GM12878 (cell line): ENCODE results near the gene DST. TPM values are rescaled to one million over a fixed set of nuclear protein-coding genes. Genes with fewer than 3 reads are reported as not detected.

Experiments
- ATAC-seq: fragments of 200-7000 bp; cut with Tn5 transposase; 3 replicates; pipeline ENCODE4 v1.9.1; 2020; ENCODE audit warnings: mild to moderate bottlenecking, moderate library complexity
- BruUV-seq: library from RNA; stranded (reverse); fragments of 400-500 nt; replicated peaks from 2 replicates; lab custom pipeline; 2021; lab: Mats Ljungman, UMichigan
- CTCF ChIA-PET: fragments of 300-600 bp; sonication (Branson Sonifier 250); formaldehyde crosslinking; extraction: SDS; loops from one replicate; lab custom pipeline; 2021; ENCODE audit warnings: inconsistent platforms; lab: Yijun Ruan, JAX
- POLR2A ChIA-PET: fragments of 350-600 bp; formaldehyde crosslinking; extraction: SDS; loops from one replicate; lab custom pipeline; 2021; ENCODE audit warnings: inconsistent platforms; lab: Charles Lee
- RAD21 ChIA-PET: fragments of 300-600 bp; sonication (Branson Sonifier 250); formaldehyde crosslinking; loops from one replicate; lab custom pipeline; 2023; ENCODE audit warnings: antibody characterized with exemption; ENCODE audit not compliant: unreplicated experiment; lab: Charles Lee
- SMC1A ChIA-PET: fragments of 300-600 bp; sonication (Branson Sonifier 250); formaldehyde crosslinking; loops from one replicate; lab custom pipeline; 2023; ENCODE audit not compliant: unreplicated experiment, uncharacterized antibody; lab: Charles Lee
- DNase-seq: peaks from one replicate; pipeline ENCODE4 v3.0.0-alpha.2; 2011; ENCODE audit warnings: low read depth, low spot score
- FAIRE-seq: peaks from 3 replicates; lab custom pipeline; 2011; peaks lifted over from hg19 to GRCh38; lab: Jason Lieb, UNC
- H2AFZ ChIP-seq: 2 replicates; pipeline ENCODE4 v1.6.0; 2011; ENCODE audit warnings: low read depth, low read length, control low read depth; ENCODE audit not compliant: control insufficient read depth
- H3K27ac ChIP-seq: 2 replicates; pipeline ENCODE4 v1.5.1; 2011; ENCODE audit warnings: control low read depth; ENCODE audit not compliant: control insufficient read depth, insufficient read depth
- H3K27me3 ChIP-seq, 2 experiments: replicated peaks in 1 of 2; 2 replicates each; pipeline versions ENCODE4 v1.6.0 to v1.6.1; 2011; ENCODE audit warnings: low read length in 1 of 2; ENCODE audit not compliant: control insufficient read depth in 2 of 2, insufficient read depth in 2 of 2
- H3K36me3 ChIP-seq, 2 experiments: 2 replicates each; pipeline ENCODE4 v1.5.1; 2011; ENCODE audit warnings: low read length in 1 of 2; ENCODE audit not compliant: control insufficient read depth in 2 of 2, insufficient read depth in 2 of 2
- H3K4me1 ChIP-seq: 2 replicates; pipeline ENCODE4 v1.6.1; 2011; ENCODE audit warnings: mild to moderate bottlenecking, low read length, moderate library complexity, mixed read lengths; ENCODE audit not compliant: control insufficient read depth, insufficient read depth
- H3K4me2 ChIP-seq: 2 replicates; pipeline ENCODE4 v1.6.0; 2011; ENCODE audit warnings: control low read depth; ENCODE audit not compliant: control insufficient read depth, insufficient read depth
- H3K4me3 ChIP-seq: fragments of 200-600 bp; sonication (generic); 2 replicates; pipeline ENCODE4 v1.5.1; 2016
- H3K79me2 ChIP-seq: 2 replicates; pipeline ENCODE4 v1.6.0; 2011; ENCODE audit warnings: low read length; ENCODE audit not compliant: control insufficient read depth, insufficient read depth
- H3K9ac ChIP-seq: 2 replicates; pipeline ENCODE4 v1.8.0; 2011; ENCODE audit warnings: low read length, control low read depth, mixed read lengths; ENCODE audit not compliant: control insufficient read depth, insufficient read depth
- H3K9me3 ChIP-seq: replicated peaks from 3 replicates; pipeline ENCODE4 v1.5.1; 2011; ENCODE audit warnings: mild to moderate bottlenecking, low read length; ENCODE audit not compliant: control insufficient read depth, insufficient read depth
- H4K20me1 ChIP-seq: 2 replicates; pipeline ENCODE4 v1.6.0; 2011; ENCODE audit not compliant: control insufficient read depth, insufficient read depth
- ATF3 ChIP-seq: IDR thresholded peaks from 2 replicates; pipeline ENCODE4 v1.6.1; 2011; ENCODE audit warnings: low read depth, mild to moderate bottlenecking, low read length, moderate library complexity, borderline replicate concordance; ENCODE audit errors: extremely low read depth
- BRCA1 ChIP-seq: IDR thresholded peaks from 2 replicates; pipeline ENCODE4 v1.6.1; 2011; ENCODE audit warnings: low read depth, low read length, improper control_type of control experiment
- CTCF ChIP-seq, 3 experiments: IDR thresholded peaks in 2 of 3; conservative IDR thresholded peaks in 1 of 3; 2 replicates each; pipeline ENCODE4 v1.5.1; 2011; ENCODE audit warnings: low read depth in 3 of 3, low read length in 3 of 3, mild to moderate bottlenecking in 3 of 3, control low read depth in 2 of 3, moderate library complexity in 2 of 3, inconsistent platforms in 1 of 3, mixed read lengths in 1 of 3; ENCODE audit not compliant: control insufficient read depth in 2 of 3, insufficient read depth in 1 of 3; ENCODE audit errors: extremely low read depth in 1 of 3
- DPF2 ChIP-seq: fragments of 450-650 bp; IDR thresholded peaks from 2 replicates; pipeline ENCODE4 v1.6.1; 2017; ENCODE audit warnings: mild to moderate bottlenecking
- HCFC1 ChIP-seq: fragments of 150-350 bp; IDR thresholded peaks from 2 replicates; pipeline ENCODE4 v1.6.1; 2014; ENCODE audit warnings: low read length
- HDAC2 ChIP-seq: fragments of 200-600 bp; sonication (generic); IDR thresholded peaks from 2 replicates; pipeline ENCODE4 v1.6.1; 2017
- JUND ChIP-seq: IDR thresholded peaks from 2 replicates; pipeline ENCODE4 v1.6.1; 2012; ENCODE audit warnings: low read depth, mild to moderate bottlenecking, low read length, improper control_type of control experiment, moderate library complexity
- KDM1A ChIP-seq: fragments of 200-600 bp; sonication (generic); IDR thresholded peaks from 2 replicates; pipeline ENCODE4 v1.6.1; 2016; ENCODE audit warnings: borderline replicate concordance
- MTA2 ChIP-seq: fragments of 450-650 bp; IDR thresholded peaks from 2 replicates; pipeline ENCODE4 v1.6.1; 2016; ENCODE audit warnings: low read depth, mild to moderate bottlenecking, moderate library complexity
- PRDM15 ChIP-seq: fragments of 450-650 bp; formaldehyde crosslinking; IDR thresholded peaks from 2 replicates; pipeline ENCODE4 v1.4.0; 2020; ENCODE audit warnings: mild to moderate bottlenecking, moderate library complexity
- RELB ChIP-seq: fragments of 450-650 bp; IDR thresholded peaks from 2 replicates; pipeline ENCODE4 v1.6.1; 2017; ENCODE audit warnings: low read depth, mild to moderate bottlenecking, moderate library complexity
- SIN3A ChIP-seq: IDR thresholded peaks from 2 replicates; pipeline ENCODE4 v1.6.1; 2012; ENCODE audit warnings: low read depth, low read length, improper control_type of control experiment
- SMAD1 ChIP-seq: fragments of 450-650 bp; IDR thresholded peaks from 2 replicates; pipeline ENCODE4 v1.6.1; 2018; ENCODE audit warnings: mild to moderate bottlenecking, low read depth; ENCODE audit not compliant: partially characterized antibody
- SMC3 ChIP-seq: IDR thresholded peaks from 2 replicates; pipeline ENCODE4 v1.6.1; 2011; ENCODE audit warnings: low read length, improper control_type of control experiment, borderline replicate concordance
- USF1 ChIP-seq: IDR thresholded peaks from 2 replicates; pipeline ENCODE4 v1.6.1; 2011; ENCODE audit warnings: borderline replicate concordance, low read depth, mild to moderate bottlenecking, moderate library complexity, mixed read lengths, low read length; ENCODE audit not compliant: insufficient read depth; ENCODE audit errors: extremely low read length
- ZNF207 ChIP-seq: fragments of 450-650 bp; IDR thresholded peaks from 2 replicates; pipeline ENCODE4 v1.6.1; 2014; ENCODE audit warnings: antibody characterized with exemption, mild to moderate bottlenecking, borderline replicate concordance
- WGBS: methylation state at CpG from one replicate; pipeline ENCODE4 v1.1.6; 2016; ENCODE audit warnings: low lambda C conversion rate; ENCODE audit not compliant: insufficient replicate concordance, insufficient coverage; ENCODE audit errors: missing lambda C conversion rate; 5-methylcytosine and 5-hydroxymethylcytosine counted together
- in situ Hi-C: fragments of 300-500 bp; cut with MboI; formaldehyde crosslinking; loops from 9 replicates; pipeline ENCODE4 v1.14.3; 2018; ENCODE audit warnings: mixed read lengths
- intact Hi-C: fragments of 100-400 bp; cut with micrococcal nuclease; formaldehyde crosslinking; loops from one replicate; pipeline ENCODE4 v1.14.2; 2022; ENCODE audit not compliant: unreplicated experiment
- polyA plus RNA-seq, 11 experiments: library from polyadenylated mRNA; depleted of rRNA in 4 of 11; unstranded in 6 of 11; stranded (reverse) in 5 of 11; fragments of >200 nt; fragmentation: Nextera tagmentation in 4 of 11; fragmentation: Illumina TruSeq in 1 of 11; extraction: Ambion mirVana in 4 of 11; extraction: Trizol in 1 of 11; gene quantifications; 1 replicate in 1 of 11; 2 replicates in 10 of 11; pipeline versions ENCODE4 v1.2.1 to v1.2.3, GENCODE V29; 2011 to 2016; ENCODE audit warnings: inconsistent platforms in 2 of 11, missing spikeins in 2 of 11, low read depth in 1 of 11
- total RNA-seq, 4 experiments: library from RNA; depleted of rRNA in 3 of 4; stranded (reverse); fragments of >200 nt in 3 of 4; fragmentation: Illumina TruSeq in 1 of 4; extraction: Trizol in 1 of 4; gene quantifications; 2 replicates each; pipeline versions ENCODE4 v1.2.1 to v1.2.3, GENCODE V29; 2013 to 2021

The DST gene
- total and polyA plus RNA-seq, 10 of the 15 experiments (the other 5 are each of a cell fraction or from before 2014, with no cell fraction given): 32.1 to 156 (median 75.0) TPM

GRCh38 chr6:56516003-56516402 lies 126.7 kb downstream of the DST start:
- POLR2A ChIA-PET: no interaction called here
- ATAC-seq (peak; percentile 23; the same call in 1 of the 3 replicates), DNase-seq (no peak), FAIRE-seq (no peak)
- Histone ChIP-seq H3K9me3 (no peaks in the 10 kb centered on the region; the same call in 2 of the 3 replicates), H3K36me3 (peaks cover 2 to 20% of the 10 kb centered on the region in 2 experiments; a peak in 3 of 4 replicates), H3K27ac (no peak overlapping the region), H3K9ac (no peak overlapping the region), H3K79me2 (no peaks in the 10 kb centered on the region), H3K4me3 (no peak overlapping the region), H2AFZ (no peak overlapping the region), H3K4me1 (no peaks in the 10 kb centered on the region), H3K27me3 (no peaks in the 10 kb centered on the region), H4K20me1 (peaks cover 3% of the 10 kb centered on the region; the same call in 1 of the 2 replicates), H3K4me2 (no peak overlapping the region)
- WGBS: 40% methylated on average over 1 of the region's 1 CpG
- intact Hi-C loops: no loop called here
- CTCF ChIA-PET: interaction anchor here (1.2 to 2.4 kb wide), 4 partner anchors 15 to 79 kb away, joined by 3 to 9 read pairs (median 4); no protein-coding TSS in a partner anchor
- in situ Hi-C loops: no loop called here
- RAD21 ChIA-PET: no interaction called here
- SMC1A ChIA-PET: interaction anchor here (0.6 to 1.5 kb wide), 3 partner anchors 54 to 78 kb away, joined by 3 to 4 read pairs (median 3); no protein-coding TSS in a partner anchor
- no TSS peak for BruUV-seq
- TF ChIP-seq ATF3 (no peak), SMAD1 (no peak), KDM1A (no peak), CTCF (IDR thresholded peaks at IDR 0.05 in 2 of 3, conservative IDR thresholded peaks at IDR 0.05 in 1 of 3; ENCODE audit: control insufficient read depth in 2 of 3, extremely low read depth in 1 of 3, insufficient read depth in 1 of 3, low read depth in 3 of 3, low read length in 3 of 3) (no peak), ZNF207 (no peak), SIN3A (no peak), JUND (no peak), BRCA1 (no peak), DPF2 (no peak), HCFC1 (no peak), HDAC2 (no peak), PRDM15 (CRISPR knock-in tag) (no peak), USF1 (no peak), SMC3 (no peak), RELB (no peak), MTA2 (no peak)
